NCI-H128 (cell line): ENCODE results near the gene THSD7A.

Experiments
- DNase-seq: peaks from one replicate; lab custom pipeline; 2025; ENCODE audit not compliant: unreplicated experiment; lab: John Stamatoyannopoulos, UW

Gene THSD7A

GRCh38 chr7:11753433-11753832 lies 78.6 kb downstream of the THSD7A start:
- DNase-seq: no peak

DNA sequence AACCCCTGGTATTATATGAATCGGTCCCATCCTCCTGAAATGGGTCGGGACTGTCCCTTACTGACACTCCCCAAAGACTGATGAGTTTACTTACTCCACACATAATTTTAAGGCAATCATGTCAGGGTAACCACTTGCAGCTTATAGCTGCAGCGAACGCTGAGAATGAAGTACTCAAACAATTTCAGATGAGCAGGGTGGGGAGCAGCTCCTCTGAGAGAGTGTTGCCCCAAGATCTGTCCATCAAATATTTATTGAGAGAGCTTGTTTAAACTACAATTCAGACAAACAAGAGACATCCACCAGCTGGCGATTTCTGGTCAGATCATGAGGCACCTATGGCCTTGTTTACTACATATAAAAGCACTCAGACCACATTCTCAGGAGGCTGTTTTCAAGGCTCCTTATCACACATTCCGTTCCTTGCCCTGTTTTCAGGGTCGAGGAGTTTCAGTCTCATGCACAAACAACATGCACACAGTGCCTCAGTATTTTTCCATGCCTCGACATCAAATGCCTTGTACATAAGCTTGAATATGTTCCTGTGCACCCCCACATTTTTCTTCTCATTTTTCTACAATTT lies 80.1 kb downstream of the THSD7A start:
- DNase-seq: no peak

DNA sequence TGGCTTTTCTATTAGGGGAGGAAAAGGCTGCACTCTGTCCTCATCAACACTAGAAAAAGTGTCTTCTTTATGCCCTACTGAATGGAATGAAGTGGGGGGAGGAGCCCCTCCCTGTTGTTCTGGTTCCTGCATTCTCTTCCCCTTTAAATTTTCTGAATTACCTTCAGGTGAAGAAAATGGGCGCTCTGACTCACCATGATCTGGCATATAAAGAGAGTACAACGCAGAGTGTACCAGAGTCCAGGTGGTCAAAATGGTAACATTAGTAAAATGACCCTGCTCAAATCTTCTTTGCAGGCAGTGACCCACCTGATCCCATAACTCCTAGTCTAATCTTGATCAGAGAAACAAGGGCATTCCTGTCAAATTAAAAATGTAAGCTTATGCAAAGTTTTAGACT lies 80.7 kb downstream of the THSD7A start:
- DNase-seq: no peak

- no peak for DNase-seq
Measured at GRCh38 chr7:11750191-11750590, 81.8 kb downstream of the THSD7A start.

DNA sequence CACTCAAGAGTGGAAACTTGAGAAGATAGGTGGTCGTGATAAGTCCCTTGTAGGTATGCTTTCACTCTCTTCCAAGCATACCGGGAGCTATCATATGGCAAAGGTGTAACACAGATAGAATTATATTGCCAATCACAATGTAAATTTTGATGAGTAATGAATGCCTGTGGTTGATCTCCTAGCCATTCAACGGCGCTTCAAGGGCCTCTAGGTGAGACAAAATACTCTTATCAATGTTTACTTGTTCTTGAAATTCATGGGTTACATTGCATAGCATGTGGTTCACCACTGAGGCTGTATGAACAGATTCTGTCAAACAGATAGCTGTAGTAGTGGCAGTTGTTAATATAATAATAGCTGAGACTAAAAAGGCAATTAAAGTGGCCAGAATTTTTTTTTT lies 82.4 kb downstream of the THSD7A start:
- DNase-seq: no peak

DNA sequence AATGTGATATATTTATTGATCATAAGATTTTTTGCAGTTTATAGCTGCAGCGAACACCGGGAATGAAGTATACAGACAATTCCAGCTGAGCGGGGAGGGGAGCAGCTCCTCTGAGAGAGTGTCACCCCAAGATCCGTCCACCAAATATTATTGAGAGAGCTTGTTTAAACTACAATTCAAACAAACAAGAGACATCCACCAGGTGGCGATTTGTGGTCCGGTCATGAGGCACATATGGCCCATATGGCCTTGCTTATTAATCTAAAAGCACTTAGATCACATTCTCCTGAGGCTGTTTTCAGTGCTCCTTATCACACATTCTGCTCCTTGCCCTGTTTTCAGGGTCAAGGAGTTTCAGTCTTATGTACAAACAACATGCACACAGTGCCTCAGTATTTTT lies 83.1 kb downstream of the THSD7A start:
- no peak for DNase-seq

DNA sequence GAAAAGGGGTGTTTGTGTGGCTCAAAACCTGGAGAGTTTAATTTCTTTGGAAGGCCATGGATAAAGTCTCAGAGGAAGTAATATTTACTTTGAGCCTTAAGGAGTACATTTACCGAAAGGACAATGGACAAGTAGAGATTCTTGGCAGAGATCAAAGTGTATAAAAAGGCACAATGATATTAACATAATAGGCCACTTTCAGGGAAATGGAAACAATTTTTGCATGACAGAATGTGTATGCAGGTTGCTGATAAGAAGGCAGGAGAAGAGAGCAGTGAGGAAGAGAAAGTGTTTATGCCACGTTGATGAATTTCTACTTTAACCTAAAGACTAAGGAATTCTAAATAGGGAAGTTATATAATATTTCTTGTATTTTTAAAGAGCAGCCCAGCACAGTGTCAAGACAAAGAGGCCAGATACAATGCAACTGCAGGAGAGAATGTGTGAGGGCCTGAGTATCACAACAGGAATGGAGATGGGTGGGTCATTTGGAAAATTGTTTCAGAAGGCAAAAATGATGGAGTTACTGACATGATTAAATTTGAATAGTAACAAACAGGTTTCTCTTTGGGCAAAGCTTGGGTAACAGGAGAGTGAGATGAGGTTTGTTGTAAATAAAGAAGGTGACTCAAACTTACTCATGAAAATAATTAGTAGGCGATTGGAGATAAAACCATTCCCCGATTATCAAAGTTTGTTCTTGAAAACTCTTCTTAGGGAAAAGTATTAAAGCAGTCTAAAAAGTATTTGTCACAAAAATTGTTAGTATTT lies 84.1 kb downstream of the THSD7A start:
- DNase-seq: no peak

DNA sequence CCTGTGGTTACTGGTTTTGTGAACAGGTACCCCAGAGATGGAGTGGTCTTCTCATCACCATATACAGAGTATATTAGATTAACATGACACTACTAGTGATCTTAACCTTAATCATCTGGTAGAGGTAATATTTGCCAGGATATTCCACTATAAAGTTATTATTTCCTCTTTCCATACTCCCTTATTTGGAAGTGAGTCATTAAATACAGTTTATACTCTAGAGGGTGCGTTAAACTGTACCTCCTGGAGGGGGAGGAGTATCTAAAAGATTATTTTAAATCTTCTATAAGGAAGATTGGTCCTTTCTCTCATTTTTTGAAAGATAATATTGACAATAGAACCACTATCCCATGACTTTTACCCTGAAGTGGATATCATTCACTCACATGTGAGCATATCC lies 85.4 kb downstream of the THSD7A start:
- no peak for DNase-seq

GRCh38 chr7:11743548-11743947 lies 88.5 kb downstream of the THSD7A start:
- DNase-seq: no peak

GRCh38 chr7:11743016-11743415 lies 89.0 kb downstream of the THSD7A start:
- DNase-seq: no peak

- DNase-seq: no peak
Measured at GRCh38 chr7:11742496-11742895, 89.5 kb downstream of the THSD7A start.

GRCh38 chr7:11737723-11738122 lies 94.3 kb downstream of the THSD7A start:
- DNase-seq: no peak

DNA sequence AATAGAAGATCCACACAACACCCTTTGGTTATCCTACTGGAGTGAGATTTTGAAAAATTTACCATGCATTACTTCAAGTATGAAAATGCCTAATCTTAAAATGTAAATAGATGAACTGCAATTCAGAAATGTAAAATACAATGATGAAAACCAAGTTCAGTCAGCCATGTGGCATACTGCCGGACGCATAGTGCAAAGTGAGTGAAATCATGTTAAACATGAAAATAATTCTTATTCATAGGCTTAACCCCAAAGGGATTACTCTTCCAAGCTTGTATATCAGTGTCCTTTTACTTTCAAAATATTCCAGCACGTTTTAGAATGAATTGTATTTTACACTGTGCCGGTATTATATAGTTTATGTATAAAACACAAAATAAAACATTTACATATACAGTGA lies 99.8 kb downstream of the THSD7A start:
- DNase-seq: no peak

GRCh38 chr7:11730725-11731124 lies 101.3 kb downstream of the THSD7A start:
- DNase-seq: no peak

- DNase-seq: no peak
Measured at GRCh38 chr7:11727864-11728263, 104.1 kb downstream of the THSD7A start.

- DNase-seq: no peak
Measured at GRCh38 chr7:11726794-11727155, 105.2 kb downstream of the THSD7A start.

- DNase-seq: no peak
Measured at GRCh38 chr7:11726001-11726793, 105.8 kb downstream of the THSD7A start.

DNA sequence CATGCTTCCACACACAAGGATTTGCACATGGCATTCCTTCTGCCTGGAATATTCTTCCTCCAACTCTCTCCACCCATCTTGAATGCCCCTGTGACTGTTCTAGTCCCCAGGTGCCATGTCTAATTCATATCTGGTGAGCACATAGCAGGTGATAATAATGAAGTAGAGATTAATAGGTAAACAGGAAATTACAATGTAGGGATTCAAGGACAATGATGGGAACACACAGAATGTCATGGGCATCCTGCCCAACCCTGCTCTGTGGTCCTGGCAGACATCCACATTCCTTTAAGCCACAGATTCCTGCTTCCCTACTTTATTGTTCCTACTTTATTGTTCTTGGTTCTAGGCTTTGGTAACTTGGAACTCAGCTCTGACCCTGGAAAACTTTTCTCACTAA lies 115.8 kb downstream of the THSD7A start:
- no peak for DNase-seq

GRCh38 chr7:11714676-11715075 lies 117.3 kb downstream of the THSD7A start:
- no peak for DNase-seq

DNA sequence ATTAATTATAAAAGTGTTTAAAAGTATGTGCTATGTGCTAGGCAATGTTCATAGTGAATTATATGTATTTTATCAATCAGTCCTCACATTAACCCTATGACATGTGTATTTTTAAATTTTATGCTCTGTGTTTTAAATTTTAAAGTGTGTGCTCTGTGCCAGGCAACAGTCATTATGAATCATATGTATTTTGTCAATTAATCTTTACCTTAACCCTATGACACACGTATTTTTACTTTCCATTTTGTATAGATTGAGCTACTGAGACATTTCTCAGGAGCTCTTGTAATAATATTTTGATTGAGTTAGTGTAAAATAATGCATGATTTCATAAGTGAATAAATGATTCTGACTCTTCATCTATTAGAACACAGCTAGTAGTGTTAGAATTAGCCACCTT lies 117.8 kb downstream of the THSD7A start:
- DNase-seq: no peak

GRCh38 chr7:11713352-11713751 lies 118.6 kb downstream of the THSD7A start:
- no peak for DNase-seq

DNA sequence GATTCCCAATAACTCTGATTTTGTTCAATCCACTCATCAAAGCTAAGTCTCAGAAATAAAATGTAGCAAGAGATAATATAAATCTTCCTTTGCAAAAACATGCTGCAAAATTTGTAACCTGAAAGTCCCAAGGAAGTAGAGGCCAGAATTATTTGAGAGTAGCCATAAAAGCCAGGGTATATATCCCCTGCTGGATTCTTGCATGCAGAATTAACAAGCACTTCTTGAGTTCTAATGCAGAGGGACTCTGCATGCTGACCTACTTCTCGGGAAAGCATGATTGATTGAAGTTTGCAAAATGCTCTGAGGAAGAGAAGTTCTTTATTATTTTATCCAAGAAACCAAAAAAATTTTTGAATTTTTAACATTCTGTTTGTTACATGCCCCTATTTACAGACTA lies 121.6 kb downstream of the THSD7A start:
- no peak for DNase-seq
